HG03135 (cell line): ENCODE data around the gene ADI1.
A peak's percentile ranks its signal among the peaks of the same experiment; 100 is the strongest.
"Not testable (repeated sequence)": the region's sequence is repeated elsewhere in the genome, so short reads cannot be mapped to it uniquely, and the experiment has no call there.

ENCODE experiments used
- ATAC-seq: cut with Tn5 transposase; IDR thresholded peaks from one replicate; pipeline ENCODE4 v1.9.1; 2021; ENCODE audit warnings: mild to moderate bottlenecking, moderate library complexity; ENCODE audit not compliant: unreplicated experiment

ADI1 gene

DNA sequence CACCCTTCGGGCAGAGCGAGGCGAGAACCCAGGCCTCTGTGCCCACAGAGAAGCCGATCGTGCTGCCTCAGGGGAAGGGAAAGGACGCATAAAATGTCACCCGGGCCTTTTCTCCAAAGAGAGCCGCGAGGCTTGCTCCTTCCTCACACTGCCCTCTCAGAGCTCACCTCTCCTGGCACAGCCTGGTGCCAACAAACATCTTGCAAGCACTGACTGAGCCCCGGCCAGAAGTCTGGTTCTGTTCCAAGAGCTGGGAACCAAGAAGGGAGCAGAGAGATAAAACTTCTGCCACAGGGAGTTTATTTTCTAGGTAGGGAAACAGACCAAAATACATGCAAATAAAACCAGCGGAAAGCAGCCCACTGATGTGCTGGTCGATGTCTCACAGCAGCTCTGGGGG is 13.6 kb upstream of the ADI1 start:
- no peak for ATAC-seq

DNA sequence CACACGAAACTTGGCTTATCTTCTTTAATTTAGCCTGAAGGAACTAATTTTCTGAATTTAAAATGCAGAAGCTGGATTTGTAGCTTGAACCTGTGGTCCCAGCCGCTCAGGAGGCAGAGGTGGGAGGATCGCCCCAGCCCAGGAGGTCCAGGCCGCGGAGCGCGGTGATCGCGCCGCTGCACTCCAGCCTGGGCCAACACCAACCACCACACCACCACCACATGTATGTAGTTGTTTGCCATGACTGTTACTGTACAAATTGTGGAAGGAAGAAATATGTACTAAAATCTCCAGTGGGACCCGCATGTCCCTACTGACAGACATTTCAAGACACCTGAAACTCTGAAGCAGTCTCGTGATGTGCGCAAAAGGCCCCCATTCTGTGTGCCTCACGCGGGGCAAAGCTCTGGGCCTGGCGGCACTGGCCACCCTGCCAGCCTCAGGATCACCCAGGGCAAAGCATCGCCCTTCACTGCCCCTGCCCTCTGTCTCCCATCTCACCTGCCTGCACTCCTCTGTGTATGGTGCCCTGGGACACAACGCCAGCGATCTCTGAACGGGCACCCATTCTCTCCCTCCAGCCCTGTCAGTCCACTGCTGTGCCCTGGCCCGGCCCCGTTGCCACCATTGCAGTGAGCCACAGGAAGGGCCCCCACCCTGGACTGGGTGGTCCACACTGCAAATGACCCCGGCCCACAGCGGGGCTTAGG is 10.1 kb upstream of the ADI1 start:
- ATAC-seq = no peak

DNA sequence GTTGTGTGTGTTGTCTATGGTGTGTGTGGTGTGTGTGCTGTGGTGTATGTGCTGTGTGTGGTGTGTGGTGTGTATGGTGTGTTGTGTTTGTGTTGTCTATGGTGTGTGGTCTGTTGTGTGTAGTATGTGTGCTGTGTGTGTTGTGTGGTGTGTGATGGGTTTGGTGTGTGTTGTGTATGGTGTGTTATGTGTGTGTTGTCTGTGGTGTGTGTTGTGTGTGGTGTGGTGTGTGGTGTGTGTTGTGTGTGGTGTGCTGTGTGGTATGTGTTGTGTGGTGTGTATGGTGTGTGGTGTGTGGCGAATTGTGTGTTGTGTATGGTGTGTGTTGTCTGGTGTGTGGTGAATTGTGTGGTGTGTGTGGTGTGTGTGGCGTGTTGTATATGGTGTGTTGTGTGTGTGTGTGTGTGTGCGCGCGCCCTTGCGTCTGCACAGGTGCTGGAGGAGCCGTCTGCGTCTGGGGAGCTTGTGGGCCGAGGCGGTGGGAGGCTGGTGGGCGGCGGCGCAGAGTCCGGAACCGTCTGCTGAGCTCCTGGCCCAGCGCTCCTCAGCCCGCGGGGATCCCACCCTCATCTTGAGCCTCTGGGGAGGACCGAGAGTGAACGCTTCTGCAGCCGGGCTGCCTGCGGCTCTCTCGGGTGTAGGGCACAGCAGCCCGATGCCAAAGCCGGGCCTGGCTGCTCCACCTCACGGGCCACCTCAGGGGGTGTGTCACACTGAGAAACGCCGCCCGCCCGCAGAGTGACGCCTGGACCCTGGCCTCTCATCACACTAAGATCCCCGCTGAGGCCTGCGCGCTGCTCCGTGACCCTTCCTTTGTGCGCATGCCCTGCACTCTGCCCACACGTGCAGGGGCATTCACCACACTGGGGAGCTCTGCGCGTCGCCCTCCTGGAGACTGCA is 8.8 kb upstream of the ADI1 start:
- no peak for ATAC-seq

DNA sequence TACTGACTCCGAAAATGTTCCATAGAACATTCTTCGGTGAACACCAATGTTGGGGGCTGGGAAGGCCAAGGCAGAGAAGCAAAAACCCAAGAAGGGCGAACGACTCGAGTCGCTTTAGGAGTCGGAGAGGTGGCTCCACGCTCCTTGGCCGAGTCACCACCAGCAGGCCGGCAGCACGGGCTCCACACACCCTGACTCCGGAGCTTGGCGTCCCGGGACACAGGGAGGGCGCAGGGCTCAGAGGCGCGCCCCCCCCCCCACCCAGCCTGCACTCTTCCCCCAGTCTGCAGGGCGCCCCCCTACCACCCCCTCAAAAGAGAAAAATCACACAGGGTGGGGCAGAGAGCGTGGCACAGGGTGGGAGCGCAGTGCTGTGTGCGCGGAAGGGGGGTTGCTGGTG is 7.5 kb upstream of the ADI1 start:
- no peak for ATAC-seq

DNA sequence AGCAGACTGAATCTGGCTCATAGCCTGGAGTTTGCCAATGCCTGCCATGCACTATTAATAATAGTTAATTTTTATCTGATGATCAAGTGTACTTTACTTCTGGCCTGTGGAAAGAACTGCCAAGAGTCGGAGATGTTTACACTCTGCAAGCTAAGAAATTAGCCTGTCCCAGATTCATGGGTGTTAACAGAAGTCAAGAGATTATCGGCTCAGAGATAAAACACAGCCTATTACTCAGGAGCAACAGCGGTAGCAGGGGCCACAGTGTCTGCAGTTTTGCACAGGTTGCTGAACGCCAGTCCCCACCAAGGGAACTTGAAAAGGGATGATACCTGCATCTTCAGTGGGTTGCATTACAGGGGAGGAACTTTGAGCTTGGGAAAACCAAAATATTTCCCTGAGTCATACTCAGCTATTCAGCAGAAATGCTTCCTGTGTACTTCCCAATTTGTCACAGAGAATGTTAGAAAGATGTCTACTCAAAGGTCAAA is 4.3 kb upstream of the ADI1 start:
- no peak for ATAC-seq

DNA sequence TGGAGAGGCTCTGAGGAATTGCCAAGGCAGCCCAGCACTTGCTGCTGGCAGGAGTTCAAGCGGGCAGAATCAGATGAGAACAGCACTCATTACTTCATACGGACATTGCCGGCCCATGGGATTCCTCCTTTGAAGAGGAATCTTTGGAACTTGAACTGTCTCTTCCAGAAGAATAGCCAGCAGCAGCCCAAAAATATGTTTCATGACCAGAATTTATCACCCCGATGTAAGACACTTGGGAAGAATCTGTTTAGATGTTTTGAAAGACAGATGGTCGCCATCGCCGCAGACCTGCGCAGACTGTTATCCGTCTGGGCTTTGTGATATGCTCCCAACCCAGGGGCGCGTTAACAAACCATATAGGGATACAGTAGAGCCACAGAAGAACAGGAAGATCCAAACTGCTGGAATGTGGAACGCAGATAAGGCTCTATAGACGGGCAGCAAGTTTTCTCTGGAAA is 3.7 kb upstream of the ADI1 start:
- ATAC-seq = no peak

DNA sequence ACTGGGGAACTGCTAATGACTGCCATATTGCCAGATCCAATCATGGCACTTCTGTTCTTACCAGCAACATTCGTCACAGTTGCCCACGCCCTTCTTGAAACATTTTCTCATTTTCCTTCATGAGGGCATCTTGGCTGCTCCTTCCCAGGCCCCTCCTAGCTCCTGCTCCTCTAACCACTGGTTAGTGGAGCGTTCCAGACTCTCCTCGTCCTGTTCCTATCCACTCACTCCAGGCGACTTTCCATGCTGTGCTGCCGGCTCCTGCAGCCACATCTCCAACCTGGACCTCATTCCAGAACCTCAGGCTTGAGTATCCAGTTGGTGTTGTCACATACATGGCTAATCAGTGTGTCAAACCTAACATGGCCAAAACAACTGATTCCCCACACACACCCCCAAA is 1.3 kb upstream of the ADI1 start:
- ATAC-seq = no peak

DNA sequence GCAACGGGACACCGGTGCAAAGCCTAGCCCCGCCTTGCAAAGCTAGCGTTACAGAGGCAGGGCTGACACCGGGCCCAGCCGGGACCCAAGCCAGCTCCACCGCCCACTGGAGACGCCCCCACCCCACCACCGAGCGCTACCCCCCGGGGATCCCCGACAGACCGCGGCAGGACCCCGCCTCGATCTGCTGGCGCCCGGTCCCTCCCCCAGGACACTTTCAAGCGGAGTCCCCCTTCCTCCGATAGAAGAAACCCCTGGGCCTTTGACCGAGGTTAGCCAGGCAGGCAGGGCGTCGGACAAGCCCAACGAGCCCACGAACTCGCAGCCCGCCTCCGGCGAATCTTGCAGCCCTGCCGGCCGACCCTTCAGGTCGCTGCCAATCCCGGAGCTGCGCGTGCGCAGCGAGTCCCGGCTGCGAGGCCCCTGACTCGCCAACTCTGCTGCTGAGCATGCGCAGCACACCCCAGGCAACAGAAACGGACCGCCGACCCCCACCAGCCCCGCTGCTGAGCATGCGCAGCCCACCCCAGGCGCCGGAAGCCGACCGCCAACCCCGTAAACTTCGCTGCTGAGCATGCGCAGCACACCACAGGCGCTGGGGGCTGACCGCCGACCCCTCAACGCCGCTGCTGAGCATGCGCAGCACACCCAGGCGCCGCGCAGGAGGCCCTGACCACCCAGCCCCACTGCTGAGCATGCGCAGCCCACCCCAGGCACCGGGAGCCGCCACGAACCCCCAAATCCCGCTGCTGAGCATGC is 656 bp downstream of the ADI1 start:
- peak; percentile 79 for ATAC-seq

DNA sequence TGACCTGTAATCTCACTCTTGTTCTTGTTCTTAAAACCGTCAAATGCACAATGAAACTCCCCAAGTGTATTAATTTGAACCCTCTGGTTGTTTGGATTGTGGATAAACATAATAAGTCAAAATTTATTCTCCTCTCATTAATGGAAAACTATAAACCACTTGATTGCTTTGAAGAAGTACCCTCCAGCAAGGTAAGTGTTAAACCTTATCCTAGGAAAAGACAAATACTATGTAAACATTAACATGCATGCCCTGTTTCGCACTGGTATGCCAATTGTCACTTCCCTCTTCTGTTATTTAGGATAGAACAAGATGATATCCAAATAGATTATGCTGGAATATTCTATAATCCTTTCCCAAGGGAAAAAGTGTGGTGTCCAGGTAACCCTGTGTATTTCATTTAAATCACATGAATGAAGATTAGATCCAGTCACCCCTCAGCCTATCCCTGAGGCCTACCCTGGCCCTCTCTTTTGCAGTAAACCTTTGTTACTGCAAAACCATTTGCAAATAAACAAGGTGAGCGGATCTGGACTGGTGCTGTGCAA is 1.3 kb downstream of the ADI1 start:
- ATAC-seq = no peak

DNA sequence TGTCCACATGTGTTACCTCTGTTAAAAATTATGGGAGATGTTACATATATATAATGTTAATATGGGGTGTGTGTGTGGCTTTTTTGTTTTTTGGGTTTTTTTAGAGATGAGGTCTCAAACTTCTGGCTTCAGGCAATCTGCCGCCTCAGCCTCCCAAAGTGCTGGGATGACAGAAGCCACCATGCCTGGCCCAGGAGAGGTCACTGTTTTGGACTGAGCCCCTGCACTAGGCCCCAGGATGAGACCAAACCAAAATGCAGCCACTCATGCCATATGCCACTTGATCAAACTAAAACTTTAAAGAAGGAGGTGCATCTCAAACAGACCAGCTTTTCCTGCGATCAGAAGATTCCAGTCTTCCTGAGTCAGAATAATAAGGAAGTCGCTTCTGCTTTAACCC is 2.5 kb downstream of the ADI1 start:
- ATAC-seq = no peak

DNA sequence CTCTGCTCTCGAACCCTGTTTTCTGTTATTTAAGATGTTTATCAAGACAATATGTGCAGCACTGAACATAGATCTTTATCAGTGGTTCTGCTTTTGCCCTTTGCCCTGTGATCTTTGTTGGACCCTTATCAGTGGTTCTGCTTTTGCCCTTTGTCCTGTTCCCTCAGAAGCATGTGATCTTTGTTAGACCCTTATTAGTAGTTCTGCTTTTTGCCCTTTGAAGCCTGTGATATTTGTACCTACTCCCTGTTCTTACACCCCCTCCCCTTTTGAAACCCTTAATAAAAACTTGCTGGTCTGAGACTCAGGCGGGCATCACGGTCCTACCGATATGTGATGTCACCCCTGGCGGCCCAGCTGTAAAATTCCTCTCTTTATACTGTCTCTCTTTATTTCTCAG is 3.9 kb downstream of the ADI1 start:
- ATAC-seq = not testable (repeated sequence)

DNA sequence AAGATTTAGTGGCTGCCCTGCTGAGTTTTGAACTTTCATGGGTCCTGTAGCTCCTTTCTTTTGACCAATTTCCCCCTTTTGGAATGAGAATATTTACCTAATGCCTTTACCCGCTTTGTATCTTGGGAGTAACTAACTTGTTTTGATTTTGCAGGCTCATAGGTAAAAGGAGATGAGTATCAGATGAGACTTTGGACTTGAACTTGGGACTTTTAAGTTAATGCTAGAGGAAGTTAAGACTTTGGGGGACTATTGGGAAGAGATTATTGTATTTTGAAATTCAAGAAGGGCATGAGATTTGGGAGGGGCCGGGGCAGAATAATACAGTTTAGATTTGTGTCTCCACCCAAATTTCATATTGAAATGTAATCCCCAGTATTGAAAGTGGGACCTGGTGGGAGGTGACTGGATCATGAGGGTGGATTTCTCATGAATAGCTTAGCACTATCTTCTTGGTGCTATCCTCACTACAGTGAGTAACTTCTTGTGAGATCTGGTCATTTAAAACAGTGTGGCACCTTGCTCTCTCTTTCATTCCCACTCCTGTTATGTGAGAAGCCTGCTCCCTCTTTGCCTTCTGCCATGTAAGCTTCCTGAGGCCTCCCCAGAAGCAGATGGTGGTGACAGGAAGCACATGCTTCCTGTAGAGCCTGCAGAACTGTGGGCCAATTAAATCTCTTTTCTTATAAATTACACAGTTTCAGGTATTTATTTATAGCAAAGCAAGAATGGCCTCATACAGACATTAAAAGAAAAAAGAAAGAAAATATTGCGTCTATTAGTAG is 6.1 kb downstream of the ADI1 start:
- ATAC-seq = no peak

DNA sequence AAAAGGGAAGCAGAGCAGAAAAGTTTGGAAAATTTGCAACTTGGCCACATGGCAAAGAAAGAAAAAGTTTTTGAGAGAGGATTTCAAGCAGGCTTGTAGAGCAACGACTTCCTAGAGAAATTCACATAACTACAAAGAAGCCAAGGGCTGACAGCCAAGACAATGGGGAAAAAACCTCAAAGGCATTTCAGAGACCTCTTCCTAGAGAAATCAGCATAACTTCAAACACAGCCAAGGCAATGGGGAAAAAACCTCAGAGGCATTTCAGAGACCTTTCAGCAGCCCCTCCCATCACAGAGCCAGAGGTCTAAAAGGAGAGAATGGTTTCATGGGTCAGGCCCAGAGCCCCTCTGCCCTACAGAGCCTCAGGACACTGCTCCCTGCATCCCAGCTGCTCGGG is 7.2 kb downstream of the ADI1 start:
- no peak for ATAC-seq

DNA sequence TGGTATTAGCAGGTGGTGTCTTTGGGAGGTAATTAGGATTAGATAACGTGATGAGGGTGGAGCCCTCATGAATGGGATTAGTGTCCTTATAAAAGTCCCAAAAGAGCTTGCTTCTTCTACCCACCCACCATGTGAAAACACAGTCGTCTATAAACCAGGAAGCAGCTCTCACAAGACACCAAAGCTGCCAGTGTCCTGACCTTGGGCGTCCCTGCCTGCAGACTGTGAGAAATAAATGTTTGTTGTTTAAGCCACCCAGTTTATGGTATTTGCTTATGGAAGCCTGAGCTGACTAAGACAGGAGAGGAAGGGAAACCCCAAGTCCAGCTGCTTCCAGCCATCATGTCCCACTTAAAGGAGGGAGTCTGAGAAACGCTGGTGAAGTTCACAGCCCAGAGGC is 13.6 kb downstream of the ADI1 start:
- ATAC-seq = no peak

DNA sequence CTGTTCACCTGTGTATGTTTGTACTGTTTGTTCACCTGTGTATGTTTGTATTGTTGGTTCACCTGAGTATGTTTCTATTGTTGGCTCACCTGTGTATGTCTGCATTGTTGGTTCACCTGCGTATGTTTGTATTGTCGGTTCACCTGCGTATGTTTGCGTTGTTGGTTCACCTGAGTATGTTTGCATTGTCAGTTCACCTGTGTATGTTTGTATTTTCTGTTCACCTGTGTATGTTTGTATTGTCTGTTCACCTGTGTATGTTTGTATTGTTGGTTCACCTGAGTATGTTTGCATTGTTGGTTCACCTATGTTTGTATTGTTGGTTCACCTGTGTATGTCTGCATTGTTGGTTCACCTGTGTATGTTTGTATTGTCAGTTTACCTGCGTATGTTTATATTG is 14.6 kb downstream of the ADI1 start:
- no peak for ATAC-seq

DNA sequence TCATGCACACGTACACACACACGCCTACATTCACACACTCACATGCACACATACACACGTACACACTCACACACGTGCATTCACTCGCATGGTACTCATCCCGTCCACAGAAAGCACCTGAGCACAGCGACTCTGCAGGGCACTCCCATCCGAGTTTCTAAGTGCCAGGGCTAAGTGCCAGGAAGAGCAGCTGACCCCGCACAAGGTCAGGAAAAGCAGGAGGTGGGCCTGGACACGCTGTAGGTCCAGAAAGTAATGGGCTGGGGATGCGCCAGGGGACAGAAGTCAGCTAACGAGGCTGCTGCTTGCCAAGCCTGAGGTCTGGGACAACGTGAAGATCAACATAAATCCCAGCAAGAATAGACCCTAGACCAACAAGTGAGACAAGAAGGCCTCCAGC is 15.8 kb downstream of the ADI1 start:
- ATAC-seq = no peak

DNA sequence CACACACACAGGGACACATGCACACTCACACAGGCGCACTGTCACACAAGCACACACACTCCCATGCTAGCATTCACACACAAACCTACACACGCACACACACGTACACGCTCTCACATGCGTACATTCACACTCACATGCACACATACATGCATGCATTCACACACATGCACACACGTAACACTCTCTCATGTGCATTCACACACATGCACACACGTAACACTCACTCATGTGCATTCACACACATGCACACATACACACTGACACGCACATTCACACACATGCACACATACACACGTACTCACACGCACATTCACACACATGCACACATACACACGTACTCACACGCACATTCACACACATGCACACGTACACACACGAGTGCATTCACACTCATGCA is 16.3 kb downstream of the ADI1 start:
- ATAC-seq = no peak

DNA sequence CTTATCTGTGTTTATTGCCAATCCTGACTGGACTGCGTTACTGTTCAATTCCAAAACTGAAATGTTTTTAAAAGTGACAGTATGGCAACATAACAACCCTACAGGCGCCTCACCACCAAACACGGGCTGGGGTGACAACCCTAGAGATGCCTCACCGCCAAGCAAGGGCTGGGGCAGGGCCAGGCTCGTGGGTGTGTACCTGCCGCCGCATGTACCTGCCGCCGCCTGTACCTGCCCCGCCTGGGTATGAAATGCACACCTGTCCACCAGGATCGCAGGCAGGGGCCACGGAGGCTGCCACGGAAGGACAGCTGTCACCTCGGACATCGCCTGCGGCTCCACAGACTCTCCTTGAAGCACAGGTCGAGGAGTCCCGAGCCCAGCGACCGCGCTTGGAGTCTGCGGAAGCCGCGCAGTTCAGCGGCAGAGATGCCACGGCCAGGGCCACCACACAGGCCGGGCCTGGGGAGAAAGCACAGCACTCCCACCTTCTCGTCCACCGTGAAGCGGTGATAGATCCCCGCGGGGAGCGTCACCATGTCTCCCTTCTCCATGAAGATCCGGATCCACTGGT is 18.9 kb downstream of the ADI1 start:
- no peak for ATAC-seq

DNA sequence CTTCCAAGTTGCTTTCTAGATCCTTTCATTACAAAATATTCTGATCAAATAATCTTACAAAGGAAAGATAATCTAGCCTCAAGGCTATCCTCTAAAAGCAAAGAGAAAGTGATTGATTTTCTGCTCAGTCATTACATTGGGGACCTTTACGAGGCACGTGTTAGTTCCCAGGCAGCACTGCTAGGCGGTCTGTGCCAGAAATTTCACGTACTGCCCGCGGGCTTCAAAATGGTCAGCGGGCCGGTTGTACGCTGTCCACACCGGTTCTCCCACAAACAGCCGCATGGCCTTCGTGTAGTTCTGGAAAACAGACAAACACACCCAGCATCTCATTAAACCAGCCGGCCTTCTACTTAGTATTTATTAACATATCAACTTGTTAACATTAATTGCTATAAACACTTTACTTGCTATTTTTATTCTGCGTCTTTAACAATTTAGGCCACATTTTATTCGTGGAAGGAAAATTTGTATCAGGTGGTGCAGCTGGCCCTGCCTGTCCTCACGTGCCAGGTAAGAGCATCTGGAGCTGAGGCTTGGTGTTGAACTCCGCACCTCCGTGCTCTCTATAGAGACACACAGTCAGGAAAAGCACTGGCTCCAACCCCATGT is 20.4 kb downstream of the ADI1 start:
- no peak for ATAC-seq

DNA sequence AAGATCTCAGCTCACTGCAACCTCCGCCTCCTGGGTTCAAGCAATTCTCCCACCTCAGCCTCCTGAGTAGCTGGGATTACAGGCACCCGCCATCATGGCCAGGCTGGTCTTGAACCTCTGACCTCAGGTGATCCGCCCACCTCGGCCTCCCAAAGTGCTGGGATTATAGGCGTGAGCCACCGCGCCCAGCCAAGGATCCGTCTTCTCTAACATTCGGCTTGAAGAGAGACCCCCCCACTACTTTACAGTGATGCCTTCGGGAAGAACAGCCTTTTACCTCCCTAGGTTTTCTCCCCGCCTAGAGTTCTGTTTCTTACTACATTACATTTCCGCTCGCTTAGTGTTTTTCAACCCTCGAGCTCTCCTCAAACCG is 22.6 kb downstream of the ADI1 start:
- ATAC-seq = not testable (repeated sequence)
